SK-N-SH (cell line): ENCODE measurements around the gene DIAPH1. TPM values are rescaled to one million over a fixed set of nuclear protein-coding genes. Genes with fewer than 3 reads are reported as not detected.

Experiments
- CTCF ChIA-PET: fragments of 300-600, 350-600 bp; formaldehyde crosslinking; extraction: SDS; loops from one replicate; lab custom pipeline; 2021; lab: Yijun Ruan, JAX
- POLR2A ChIA-PET: fragments of 350-600 bp; sonication (Branson Sonifier 250); formaldehyde crosslinking; extraction: SDS; loops from one replicate; lab custom pipeline; 2020; ENCODE audit warnings: antibody characterized with exemption, inconsistent platforms; lab: Yijun Ruan, JAX
- DNase-seq: peaks from one replicate; pipeline ENCODE4 v3.0.0; 2012
- H2AFZ ChIP-seq: fragments of 200-600 bp; sonication (generic); 2 replicates; pipeline ENCODE4 v1.8.1; 2016; ENCODE audit warnings: antibody characterized with exemption, mild to moderate bottlenecking, low read depth
- H3F3A ChIP-seq: fragments of 200-600 bp; sonication (generic); replicated peaks from 2 replicates; pipeline ENCODE3; 2016; ENCODE audit warnings: antibody characterized with exemption, mild to moderate bottlenecking; ENCODE audit not compliant: insufficient read depth
- H3K27ac ChIP-seq, 2 experiments: fragments of 200-500 bp in 1 of 2; fragments of 200-600 bp in 1 of 2; sonication (Bioruptor generic) in 1 of 2; sonication (generic), shearing (Covaris generic) in 1 of 2; 2 replicates each; pipeline versions ENCODE4 v1.5.1 to v1.6.1; 2014 to 2016; ENCODE audit warnings: low read depth in 2 of 2, inconsistent platforms in 1 of 2, low read length in 1 of 2, mild to moderate bottlenecking in 1 of 2, mixed read lengths in 1 of 2
- H3K27me3 ChIP-seq: fragments of 200-600 bp; sonication (generic), shearing (Covaris generic); 2 replicates; pipeline ENCODE4 v1.6.1; 2016; ENCODE audit warnings: mixed run types; ENCODE audit not compliant: insufficient read depth
- H3K36me3 ChIP-seq, 2 experiments: fragments of 200-500 bp in 1 of 2; fragments of 200-600 bp in 1 of 2; sonication (Bioruptor generic) in 1 of 2; sonication (generic) in 1 of 2; replicated peaks in 1 of 2; 2 replicates each; pipeline versions ENCODE3 to v1.5.1; 2014 to 2016; ENCODE audit warnings: low read length in 1 of 2, mild to moderate bottlenecking in 1 of 2; ENCODE audit not compliant: insufficient read depth in 2 of 2, control insufficient read depth in 1 of 2
- H3K4me1 ChIP-seq, 2 experiments: fragments of 200-500 bp in 1 of 2; fragments of 200-600 bp in 1 of 2; sonication (Bioruptor generic) in 1 of 2; sonication (generic), shearing (Covaris generic) in 1 of 2; 2 replicates each; pipeline versions ENCODE4 v1.5.1 to v1.6.1; 2014 to 2016; ENCODE audit warnings: low read depth in 1 of 2, low read length in 1 of 2, mixed run types in 1 of 2; ENCODE audit not compliant: insufficient read depth in 2 of 2, control insufficient read depth in 1 of 2
- H3K4me2 ChIP-seq: fragments of 200-600 bp; sonication (generic), shearing (Covaris generic); 2 replicates; pipeline ENCODE4 v1.6.1; 2017; ENCODE audit warnings: mixed run types
- H3K4me3 ChIP-seq, 2 experiments: fragments of 200-500 bp in 1 of 2; fragments of 200-600 bp in 1 of 2; sonication (Bioruptor generic) in 1 of 2; sonication (generic), shearing (Covaris generic) in 1 of 2; 2 replicates each; pipeline versions ENCODE4 v1.5.1 to v1.8.1; 2014 to 2016; ENCODE audit warnings: low read depth in 2 of 2, inconsistent platforms in 1 of 2, low read length in 1 of 2, mild to moderate bottlenecking in 1 of 2, mixed read lengths in 1 of 2, moderate library complexity in 1 of 2
- H3K79me2 ChIP-seq: fragments of 200-600 bp; sonication (generic); 2 replicates; pipeline ENCODE4 v1.8.1; 2017; ENCODE audit warnings: mild to moderate bottlenecking; ENCODE audit not compliant: insufficient read depth
- H3K9ac ChIP-seq: fragments of 200-600 bp; sonication (generic); 2 replicates; pipeline ENCODE4 v1.6.1; 2017; ENCODE audit warnings: mixed run types
- H3K9me2 ChIP-seq: fragments of 200-600 bp; sonication (generic); 2 replicates; pipeline ENCODE4 v1.6.1; 2017; ENCODE audit warnings: mixed run types
- H3K9me3 ChIP-seq: fragments of 200-600 bp; sonication (generic); 2 replicates; pipeline ENCODE4 v1.6.1; 2017; ENCODE audit warnings: mixed run types, mild to moderate bottlenecking, moderate library complexity
- H4K20me1 ChIP-seq: fragments of 200-600 bp; sonication (generic); 2 replicates; pipeline ENCODE4 v1.6.1; 2017; ENCODE audit warnings: mild to moderate bottlenecking, mixed run types; ENCODE audit not compliant: insufficient read depth
- FOXJ3 ChIP-seq: sonication (generic); formaldehyde crosslinking; IDR thresholded peaks from 2 replicates; pipeline ENCODE4 v1.5.1; 2020; ENCODE audit warnings: mild to moderate bottlenecking, missing genetic modification reagents
- NFIC ChIP-seq: IDR thresholded peaks from 2 replicates; pipeline ENCODE4 v1.4.0; 2012; ENCODE audit warnings: borderline replicate concordance
- POLR2AphosphoS5 ChIP-seq: IDR thresholded peaks from 2 replicates; pipeline ENCODE4 v1.6.1; 2012; ENCODE audit warnings: low read depth, low read length
- RCOR1 ChIP-seq: fragments of 150-350 bp; IDR thresholded peaks from 2 replicates; pipeline ENCODE4 v1.6.1; 2017; ENCODE audit warnings: antibody characterized with exemption, low read length
- RFX5 ChIP-seq: IDR thresholded peaks from 2 replicates; pipeline ENCODE4 v1.6.1; 2012; ENCODE audit warnings: mild to moderate bottlenecking, improper control_type of control experiment, low read length
- SIN3A ChIP-seq: IDR thresholded peaks from 2 replicates; pipeline ENCODE4 v1.6.1; 2012; ENCODE audit warnings: low read depth, mild to moderate bottlenecking, low read length, moderate library complexity, borderline replicate concordance
- SMC3 ChIP-seq: IDR thresholded peaks from 2 replicates; pipeline ENCODE4 v1.6.1; 2012; ENCODE audit warnings: low read depth, low read length, improper control_type of control experiment
- TCF12 ChIP-seq: IDR thresholded peaks from 2 replicates; pipeline ENCODE4 v1.4.0; 2012
- TEAD4 ChIP-seq: IDR thresholded peaks from 2 replicates; pipeline ENCODE4 v1.4.0; 2012; ENCODE audit warnings: mild to moderate bottlenecking, borderline replicate concordance; ENCODE audit not compliant: insufficient read depth
- WGBS: methylation state at CpG from one replicate; pipeline ENCODE4 v1.1.6; 2017; ENCODE audit warnings: low lambda C conversion rate; 5-methylcytosine and 5-hydroxymethylcytosine counted together
- polyA plus RNA-seq, 3 experiments: library from polyadenylated mRNA; depleted of rRNA; stranded (reverse); fragments of >200 nt; gene quantifications; 2 replicates each; pipeline ENCODE4 v1.2.3, GENCODE V29; 2012
- TF ChIP-seq, protein P1 (sequence below): fragments of 150-350 bp; IDR thresholded peaks from 2 replicates; pipeline ENCODE4 v1.6.1; 2016; ENCODE audit warnings: mild to moderate bottlenecking, low read depth, low read length
- TF ChIP-seq, protein P2 (sequence below): IDR thresholded peaks from 2 replicates; pipeline ENCODE4; 2012
- TF ChIP-seq, protein P3 (sequence below): IDR thresholded peaks from 2 replicates; pipeline ENCODE4 v1.4.0; 2012; ENCODE audit warnings: low read depth, borderline replicate concordance
- TF ChIP-seq, protein P4 (sequence below): fragments of 150-350 bp; IDR thresholded peaks from 2 replicates; pipeline ENCODE4 v1.6.1; 2017; ENCODE audit warnings: antibody characterized with exemption, low read length, low read depth, borderline replicate concordance
- TF ChIP-seq, protein P5 (sequence below): IDR thresholded peaks from 2 replicates; pipeline ENCODE4 v1.6.1; 2012; ENCODE audit warnings: mild to moderate bottlenecking, low read depth, low read length, moderate library complexity

Gene DIAPH1
- polyA plus RNA-seq, 1 of the 3 experiments (the other 2 are of a cell fraction) = 30.4 TPM

DNA sequence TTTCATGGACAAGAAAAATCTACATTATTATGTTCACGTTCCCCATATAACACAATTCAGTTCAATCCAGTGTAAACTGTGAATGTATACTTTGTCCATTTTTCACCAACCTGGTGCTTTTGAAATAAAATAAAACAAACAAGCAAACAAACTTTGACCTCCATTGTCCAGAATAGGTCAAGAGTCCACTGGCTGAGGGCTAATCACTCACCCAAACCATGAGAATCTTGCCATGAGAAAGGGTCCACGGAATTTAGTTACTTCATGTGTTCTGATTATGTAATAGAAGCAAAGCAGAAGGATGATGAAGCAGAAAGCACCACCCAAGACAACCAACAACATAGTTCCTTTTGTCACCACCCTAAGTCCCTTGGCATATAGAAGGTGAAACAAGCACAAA is 28.7 kb downstream of the DIAPH1 start:
- Histone ChIP-seq H3F3A (peaks cover 3% of the 10 kb centered on the region), H3K79me2 (peaks cover 53% of the 10 kb centered on the region), H2AFZ (no peak overlapping the region), H3K27me3 (no peaks in the 10 kb centered on the region), H3K4me3 (no peak overlapping the region), H3K27ac (no peak overlapping the region), H3K36me3 (peaks cover 17 to 19% of the 10 kb centered on the region in 2 experiments), H3K9ac (no peak overlapping the region), H3K9me2 (no peaks in the 10 kb centered on the region), H3K4me2 (no peak overlapping the region), H3K4me1 (no peaks in the 10 kb centered on the region), H4K20me1 (peaks cover 7% of the 10 kb centered on the region; the same call in 1 of the 2 replicates), H3K9me3 (no peaks in the 10 kb centered on the region)
- TF ChIP-seq, protein P1, sequence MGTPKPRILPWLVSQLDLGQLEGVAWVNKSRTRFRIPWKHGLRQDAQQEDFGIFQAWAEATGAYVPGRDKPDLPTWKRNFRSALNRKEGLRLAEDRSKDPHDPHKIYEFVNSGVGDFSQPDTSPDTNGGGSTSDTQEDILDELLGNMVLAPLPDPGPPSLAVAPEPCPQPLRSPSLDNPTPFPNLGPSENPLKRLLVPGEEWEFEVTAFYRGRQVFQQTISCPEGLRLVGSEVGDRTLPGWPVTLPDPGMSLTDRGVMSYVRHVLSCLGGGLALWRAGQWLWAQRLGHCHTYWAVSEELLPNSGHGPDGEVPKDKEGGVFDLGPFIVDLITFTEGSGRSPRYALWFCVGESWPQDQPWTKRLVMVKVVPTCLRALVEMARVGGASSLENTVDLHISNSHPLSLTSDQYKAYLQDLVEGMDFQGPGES = no peak
- TF ChIP-seq FOXJ3 (CRISPR knock-in tag) (no peak), NFIC (no peak), TCF12 (no peak), POLR2AphosphoS5 (no peak), SMC3 (no peak), RCOR1 (no peak), TEAD4 (no peak)
- TF ChIP-seq, protein P2, sequence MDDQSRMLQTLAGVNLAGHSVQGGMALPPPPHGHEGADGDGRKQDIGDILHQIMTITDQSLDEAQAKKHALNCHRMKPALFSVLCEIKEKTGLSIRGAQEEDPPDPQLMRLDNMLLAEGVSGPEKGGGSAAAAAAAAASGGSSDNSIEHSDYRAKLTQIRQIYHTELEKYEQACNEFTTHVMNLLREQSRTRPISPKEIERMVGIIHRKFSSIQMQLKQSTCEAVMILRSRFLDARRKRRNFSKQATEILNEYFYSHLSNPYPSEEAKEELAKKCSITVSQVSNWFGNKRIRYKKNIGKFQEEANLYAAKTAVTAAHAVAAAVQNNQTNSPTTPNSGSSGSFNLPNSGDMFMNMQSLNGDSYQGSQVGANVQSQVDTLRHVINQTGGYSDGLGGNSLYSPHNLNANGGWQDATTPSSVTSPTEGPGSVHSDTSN = no peak
- TF ChIP-seq, protein P3, sequence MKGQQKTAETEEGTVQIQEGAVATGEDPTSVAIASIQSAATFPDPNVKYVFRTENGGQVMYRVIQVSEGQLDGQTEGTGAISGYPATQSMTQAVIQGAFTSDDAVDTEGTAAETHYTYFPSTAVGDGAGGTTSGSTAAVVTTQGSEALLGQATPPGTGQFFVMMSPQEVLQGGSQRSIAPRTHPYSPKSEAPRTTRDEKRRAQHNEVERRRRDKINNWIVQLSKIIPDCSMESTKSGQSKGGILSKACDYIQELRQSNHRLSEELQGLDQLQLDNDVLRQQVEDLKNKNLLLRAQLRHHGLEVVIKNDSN = no peak
- DNase-seq = no peak
- ChIA-PET POLR2A (no interaction called here), CTCF (interaction anchor here (1.1 to 6.6 kb wide), 5 partner anchors 8 to 45 kb away, joined by 3 to 280 read pairs (median 6); partner anchors contain the start of genes DIAPH1, HDAC3 and RELL2)
- 95% methylated on average over 2 of the region's 2 CpGs for WGBS

DNA sequence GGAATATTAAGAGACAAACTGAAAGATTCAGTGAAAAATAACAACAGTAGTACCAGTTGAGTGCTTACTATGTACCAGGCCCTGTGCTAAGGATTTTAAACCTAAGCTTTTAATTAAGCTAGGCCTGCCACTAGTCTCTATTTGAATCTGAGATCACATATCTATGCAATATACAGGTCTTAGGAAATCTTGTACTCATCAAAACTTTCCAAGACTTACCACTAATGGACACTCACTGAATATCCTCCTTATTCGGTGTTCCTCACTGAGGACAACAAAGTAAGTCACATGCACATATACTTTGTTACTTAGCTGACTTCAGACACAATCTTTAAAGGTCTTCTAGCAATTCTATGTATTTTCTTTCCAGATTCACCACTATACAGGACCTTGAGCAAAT is 32.6 kb downstream of the DIAPH1 start:
- TF ChIP-seq, protein P4, sequence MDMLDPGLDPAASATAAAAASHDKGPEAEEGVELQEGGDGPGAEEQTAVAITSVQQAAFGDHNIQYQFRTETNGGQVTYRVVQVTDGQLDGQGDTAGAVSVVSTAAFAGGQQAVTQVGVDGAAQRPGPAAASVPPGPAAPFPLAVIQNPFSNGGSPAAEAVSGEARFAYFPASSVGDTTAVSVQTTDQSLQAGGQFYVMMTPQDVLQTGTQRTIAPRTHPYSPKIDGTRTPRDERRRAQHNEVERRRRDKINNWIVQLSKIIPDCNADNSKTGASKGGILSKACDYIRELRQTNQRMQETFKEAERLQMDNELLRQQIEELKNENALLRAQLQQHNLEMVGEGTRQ = no peak
- TF ChIP-seq, protein P5, sequence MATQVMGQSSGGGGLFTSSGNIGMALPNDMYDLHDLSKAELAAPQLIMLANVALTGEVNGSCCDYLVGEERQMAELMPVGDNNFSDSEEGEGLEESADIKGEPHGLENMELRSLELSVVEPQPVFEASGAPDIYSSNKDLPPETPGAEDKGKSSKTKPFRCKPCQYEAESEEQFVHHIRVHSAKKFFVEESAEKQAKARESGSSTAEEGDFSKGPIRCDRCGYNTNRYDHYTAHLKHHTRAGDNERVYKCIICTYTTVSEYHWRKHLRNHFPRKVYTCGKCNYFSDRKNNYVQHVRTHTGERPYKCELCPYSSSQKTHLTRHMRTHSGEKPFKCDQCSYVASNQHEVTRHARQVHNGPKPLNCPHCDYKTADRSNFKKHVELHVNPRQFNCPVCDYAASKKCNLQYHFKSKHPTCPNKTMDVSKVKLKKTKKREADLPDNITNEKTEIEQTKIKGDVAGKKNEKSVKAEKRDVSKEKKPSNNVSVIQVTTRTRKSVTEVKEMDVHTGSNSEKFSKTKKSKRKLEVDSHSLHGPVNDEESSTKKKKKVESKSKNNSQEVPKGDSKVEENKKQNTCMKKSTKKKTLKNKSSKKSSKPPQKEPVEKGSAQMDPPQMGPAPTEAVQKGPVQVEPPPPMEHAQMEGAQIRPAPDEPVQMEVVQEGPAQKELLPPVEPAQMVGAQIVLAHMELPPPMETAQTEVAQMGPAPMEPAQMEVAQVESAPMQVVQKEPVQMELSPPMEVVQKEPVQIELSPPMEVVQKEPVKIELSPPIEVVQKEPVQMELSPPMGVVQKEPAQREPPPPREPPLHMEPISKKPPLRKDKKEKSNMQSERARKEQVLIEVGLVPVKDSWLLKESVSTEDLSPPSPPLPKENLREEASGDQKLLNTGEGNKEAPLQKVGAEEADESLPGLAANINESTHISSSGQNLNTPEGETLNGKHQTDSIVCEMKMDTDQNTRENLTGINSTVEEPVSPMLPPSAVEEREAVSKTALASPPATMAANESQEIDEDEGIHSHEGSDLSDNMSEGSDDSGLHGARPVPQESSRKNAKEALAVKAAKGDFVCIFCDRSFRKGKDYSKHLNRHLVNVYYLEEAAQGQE = no peak
- no peak for TF ChIP-seq SIN3A
- TF ChIP-seq RFX5 = no peak
- Histone ChIP-seq H2AFZ (no peak overlapping the region), H4K20me1 (no peaks in the 10 kb centered on the region), H3K9me3 (no peaks in the 10 kb centered on the region), H3K27ac (no peak overlapping the region), H3K9ac (no peak overlapping the region), H3K36me3 (peaks cover 36 to 41% of the 10 kb centered on the region in 2 experiments), H3K27me3 (no peaks in the 10 kb centered on the region), H3F3A (no peaks in the 10 kb centered on the region), H3K9me2 (no peaks in the 10 kb centered on the region), H3K4me1 (no peaks in the 10 kb centered on the region), H3K4me3 (no peak overlapping the region), H3K4me2 (no peak overlapping the region), H3K79me2 (peaks cover 33% of the 10 kb centered on the region)
- 100% methylated on average over 1 of the region's 1 CpG for WGBS
- POLR2A ChIA-PET = no interaction called here
- CTCF ChIA-PET = interaction anchor here (1.2 to 4.2 kb wide), 2 partner anchors 22 to 33 kb away, joined by 3 to 22 read pairs; partner anchors contain the start of gene DIAPH1
- DNase-seq = no peak
